ENCODE results near the gene VIPR2. TPM values are rescaled to one million over a fixed set of nuclear protein-coding genes. Genes with fewer than 3 reads are reported as not detected.

VIPR2 gene
- total RNA-seq, 1 experiment from 2014 or later = not detected

GRCh38 chr7:159118197-159118595 lies 26.5 kb downstream of the VIPR2 start:
- Histone ChIP-seq H3K9me3 (ENCODE audit: low read depth, low read length, poor library complexity, severe bottlenecking) (no peaks in the 10 kb centered on the region), H3K27ac (ENCODE audit: low read depth, low read length, poor library complexity, severe bottlenecking) (no peak overlapping the region), H3K4me3 (ENCODE audit: low read depth, low read length, poor library complexity, severe bottlenecking) (no peak overlapping the region), H3K36me3 (ENCODE audit: insufficient read depth, low read length, poor library complexity, severe bottlenecking) (no peaks in the 10 kb centered on the region), H3K4me1 (ENCODE audit: insufficient read depth, low read length, poor library complexity, severe bottlenecking) (no peaks in the 10 kb centered on the region), H3K27me3 (replicated peaks; ENCODE audit: insufficient read depth, low read depth, low read length, poor library complexity) (peaks cover 48% of the 10 kb centered on the region)
- no peak for TF ChIP-seq CTCF (conservative IDR thresholded peaks at IDR 0.05; ENCODE audit: low read depth, low read length)
- TF ChIP-seq EZH2 (IDR thresholded peaks at IDR 0.05; ENCODE audit: borderline replicate concordance, low read depth, low read length, poor library complexity, severe bottlenecking) = no peak
- ChIA-PET CTCF (no interaction called here), POLR2A (ENCODE audit: low non-redundant PET) (no interaction called here)
- DNase-seq (ENCODE audit: low spot score) = no peak
- no TSS peak for BruUV-seq (replicated peaks)
- intact Hi-C loops (cut with micrococcal nuclease; ENCODE audit: unreplicated experiment) = no loop called here

- Histone ChIP-seq H3K4me1 (ENCODE audit: insufficient read depth, low read length, poor library complexity, severe bottlenecking) (no peaks in the 10 kb centered on the region), H3K27ac (ENCODE audit: low read depth, low read length, poor library complexity, severe bottlenecking) (no peak overlapping the region), H3K36me3 (ENCODE audit: insufficient read depth, low read length, poor library complexity, severe bottlenecking) (no peaks in the 10 kb centered on the region), H3K27me3 (replicated peaks; ENCODE audit: insufficient read depth, low read depth, low read length, poor library complexity) (peaks cover 54% of the 10 kb centered on the region), H3K4me3 (ENCODE audit: low read depth, low read length, poor library complexity, severe bottlenecking) (no peak overlapping the region), H3K9me3 (ENCODE audit: low read depth, low read length, poor library complexity, severe bottlenecking) (no peaks in the 10 kb centered on the region)
- ChIA-PET CTCF (no interaction called here), POLR2A (ENCODE audit: low non-redundant PET) (no interaction called here)
- BruUV-seq (replicated peaks) = no TSS peak
- DNase-seq (ENCODE audit: low spot score) = no peak
- intact Hi-C loops (cut with micrococcal nuclease; ENCODE audit: unreplicated experiment) = no loop called here
- no peak for TF ChIP-seq EZH2 (IDR thresholded peaks at IDR 0.05; ENCODE audit: borderline replicate concordance, low read depth, low read length, poor library complexity, severe bottlenecking)
- TF ChIP-seq CTCF (conservative IDR thresholded peaks at IDR 0.05; ENCODE audit: low read depth, low read length) = no peak
Observed at GRCh38 chr7:159117366-159118196, 27.1 kb downstream of the VIPR2 start.

GRCh38 chr7:159116581-159117339 lies 27.9 kb downstream of the VIPR2 start:
- TF ChIP-seq CTCF (conservative IDR thresholded peaks at IDR 0.05; ENCODE audit: low read depth, low read length) (no peak), EZH2 (IDR thresholded peaks at IDR 0.05; ENCODE audit: borderline replicate concordance, low read depth, low read length, poor library complexity, severe bottlenecking) (no peak)
- Histone ChIP-seq H3K27ac (ENCODE audit: low read depth, low read length, poor library complexity, severe bottlenecking) (no peak overlapping the region), H3K9me3 (ENCODE audit: low read depth, low read length, poor library complexity, severe bottlenecking) (no peaks in the 10 kb centered on the region), H3K36me3 (ENCODE audit: insufficient read depth, low read length, poor library complexity, severe bottlenecking) (no peaks in the 10 kb centered on the region), H3K4me3 (ENCODE audit: low read depth, low read length, poor library complexity, severe bottlenecking) (no peak overlapping the region), H3K27me3 (replicated peaks; ENCODE audit: insufficient read depth, low read depth, low read length, poor library complexity) (peaks cover 60% of the 10 kb centered on the region), H3K4me1 (ENCODE audit: insufficient read depth, low read length, poor library complexity, severe bottlenecking) (no peaks in the 10 kb centered on the region)
- BruUV-seq (replicated peaks) = no TSS peak
- ChIA-PET POLR2A (ENCODE audit: low non-redundant PET) (no interaction called here), CTCF (no interaction called here)
- intact Hi-C loops (cut with micrococcal nuclease; ENCODE audit: unreplicated experiment) = no loop called here
- no peak for DNase-seq (ENCODE audit: low spot score)
